Right lobe of liver (tissue), 6 donors: ENCODE results near the gene C3orf20. TPM values are rescaled to one million over a fixed set of nuclear protein-coding genes. Genes with fewer than 3 reads are reported as not detected.
A peak's percentile ranks its signal among the peaks of the same experiment; 100 is the strongest.

Experiments used
- ATAC-seq, 4 donors: fragments of 200-7000 bp; cut with Tn5 transposase; one replicate each; pipeline ENCODE4 v1.9.1; 2020; ENCODE audit warnings: mild to moderate bottlenecking in 4 of 4, moderate library complexity in 4 of 4
- DNase-seq, 3 donors: peaks; one replicate each; pipeline ENCODE4 v3.0.0-alpha.2; 2020
- H3K27ac ChIP-seq, 3 donors: fragments of 200-600 bp; one replicate each; pipeline ENCODE4 v1.8.0; 2022
- H3K27me3 ChIP-seq, 2 donors: fragments of 200-600 bp; one replicate each; pipeline ENCODE4 v1.8.0; 2022
- H3K36me3 ChIP-seq, 4 donors: fragments of 200-600 bp; sonication (generic) in 1 of 4; one replicate each; pipeline versions ENCODE4 v1.5.1 to v1.8.0; 2017 to 2022; ENCODE audit warnings: control low read depth in 1 of 4
- H3K4me1 ChIP-seq, 4 donors: fragments of 200-600 bp; sonication (generic) in 1 of 4; one replicate each; pipeline versions ENCODE4 v1.5.1 to v1.8.0; 2017 to 2022; ENCODE audit warnings: control low read depth in 1 of 4
- H3K4me3 ChIP-seq, 3 donors: fragments of 200-600 bp; one replicate each; pipeline ENCODE4 v1.8.0; 2022
- H3K9me3 ChIP-seq, 4 donors: fragments of 200-600 bp; sonication (generic) in 1 of 4; one replicate each; pipeline versions ENCODE4 v1.5.1 to v1.8.0; 2017 to 2022; ENCODE audit warnings: control low read depth in 1 of 4
- POLR2A ChIP-seq: fragments of 450-650 bp; IDR thresholded peaks from one replicate; pipeline ENCODE4 v1.6.1; 2017; ENCODE audit warnings: antibody characterized with exemption, mild to moderate bottlenecking
- whole genome bisulfite sequencing: methylation state at CpG from one replicate; pipeline ENCODE4 v1.1.6; 2018; ENCODE audit warnings: low coverage, low lambda C conversion rate; ENCODE audit not compliant: insufficient coverage; ENCODE audit errors: missing lambda C conversion rate; 5-methylcytosine and 5-hydroxymethylcytosine counted together
- intact Hi-C, 2 donors: fragments of 100-400 bp; cut with DNase I; formaldehyde crosslinking; loops; one replicate each; pipeline versions ENCODE4 v1.11.2 to v1.14.1; 2022
- total RNA-seq, 6 experiments: library from RNA; depleted of rRNA in 2 of 6; stranded (reverse); fragments of >200 nt in 2 of 6; fragmentation: NEBNext Ultra II Directional in 3 of 6; extraction: Animal tissue kit (Norgen Biotek cat#: 25700) in 3 of 6; gene quantifications; one replicate each; pipeline versions ENCODE4 v1.1.0 to v1.2.4, GENCODE V29; 2016 to 2023
- TF ChIP-seq, protein P1 (sequence below), 4 donors: fragments of 200-600 bp in 3 of 4; fragments of 450-650 bp in 1 of 4; IDR thresholded peaks; one replicate each; pipeline versions ENCODE4 v1.5.1 to v1.8.0; 2016 to 2022; ENCODE audit warnings: antibody characterized with exemption in 4 of 4, mild to moderate bottlenecking in 2 of 4
- donor health status: DM: no; HTN: yes; CAD: no.
- donor health status: DM: no; HTN: no; CAD: no.
- donor health status: DM: no; HTN: no; CAD: no.
- donor health status: DM: no; HTN: yes; CAD: no.
- donor health status: DM: no; HTN: yes; CAD: no.

The C3orf20 gene
- total RNA-seq, 6 experiments from 2014 or later = 0.09 to 0.11 TPM; not detected in 4

DNA sequence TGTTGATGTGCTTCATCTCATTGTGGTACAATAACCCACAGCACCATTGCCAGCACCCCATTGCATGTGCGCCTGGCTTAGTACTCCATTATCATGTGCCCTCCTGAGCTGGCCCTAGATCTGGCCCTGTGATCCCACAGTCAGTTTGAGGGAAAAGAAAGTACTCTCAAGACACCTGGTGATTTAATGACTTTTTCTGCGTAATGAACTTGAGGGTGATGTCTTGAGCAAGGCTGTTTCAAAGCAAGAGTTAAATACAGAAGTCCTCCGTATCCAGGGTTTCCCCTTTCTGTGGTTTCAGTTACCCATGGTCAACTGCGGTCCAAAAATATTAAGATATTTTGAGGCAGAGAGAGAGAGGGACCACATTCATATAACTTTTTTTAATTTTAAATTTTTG lies 16.3 kb downstream of the C3orf20 start:
- intact Hi-C loops = no loop called here
- Histone ChIP-seq H3K4me3 (no peak overlapping the region), H3K27me3 (no peaks in the 10 kb centered on the region), H3K9me3 (no peaks in the 10 kb centered on the region), H3K36me3 (no peaks in the 10 kb centered on the region), H3K27ac (no peak overlapping the region), H3K4me1 (no peaks in the 10 kb centered on the region)
- DNase-seq (no peak), ATAC-seq (no peak)
- WGBS = 75% methylated on average over 4 of the region's 4 CpGs
- TF ChIP-seq, protein P1, sequence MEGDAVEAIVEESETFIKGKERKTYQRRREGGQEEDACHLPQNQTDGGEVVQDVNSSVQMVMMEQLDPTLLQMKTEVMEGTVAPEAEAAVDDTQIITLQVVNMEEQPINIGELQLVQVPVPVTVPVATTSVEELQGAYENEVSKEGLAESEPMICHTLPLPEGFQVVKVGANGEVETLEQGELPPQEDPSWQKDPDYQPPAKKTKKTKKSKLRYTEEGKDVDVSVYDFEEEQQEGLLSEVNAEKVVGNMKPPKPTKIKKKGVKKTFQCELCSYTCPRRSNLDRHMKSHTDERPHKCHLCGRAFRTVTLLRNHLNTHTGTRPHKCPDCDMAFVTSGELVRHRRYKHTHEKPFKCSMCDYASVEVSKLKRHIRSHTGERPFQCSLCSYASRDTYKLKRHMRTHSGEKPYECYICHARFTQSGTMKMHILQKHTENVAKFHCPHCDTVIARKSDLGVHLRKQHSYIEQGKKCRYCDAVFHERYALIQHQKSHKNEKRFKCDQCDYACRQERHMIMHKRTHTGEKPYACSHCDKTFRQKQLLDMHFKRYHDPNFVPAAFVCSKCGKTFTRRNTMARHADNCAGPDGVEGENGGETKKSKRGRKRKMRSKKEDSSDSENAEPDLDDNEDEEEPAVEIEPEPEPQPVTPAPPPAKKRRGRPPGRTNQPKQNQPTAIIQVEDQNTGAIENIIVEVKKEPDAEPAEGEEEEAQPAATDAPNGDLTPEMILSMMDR (IDR thresholded peaks at IDR 0.05) = no peak
- no peak for TF ChIP-seq POLR2A

DNA sequence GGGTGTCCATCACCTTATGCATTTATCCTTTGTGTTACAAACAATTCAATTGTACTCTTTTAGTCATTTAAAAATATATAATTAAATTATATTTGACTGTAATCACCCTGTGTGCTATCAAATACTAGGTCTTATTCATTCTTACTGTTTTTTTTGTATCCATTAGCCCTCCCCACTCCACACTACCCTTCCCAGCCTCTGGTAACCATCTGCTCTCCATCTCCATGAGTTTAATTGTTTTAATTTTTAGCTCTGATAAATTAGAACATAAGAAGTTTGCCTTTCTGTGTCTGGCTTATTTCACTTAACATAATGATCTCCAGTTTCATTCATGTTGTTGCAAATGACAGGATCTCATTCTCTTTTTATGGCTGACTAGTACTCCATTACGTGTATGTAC lies 16.8 kb downstream of the C3orf20 start:
- no peak for TF ChIP-seq POLR2A
- TF ChIP-seq, protein P1 (IDR thresholded peaks at IDR 0.05) = no peak
- intact Hi-C loops = no loop called here
- Histone ChIP-seq H3K4me1 (no peaks in the 10 kb centered on the region), H3K27me3 (no peaks in the 10 kb centered on the region), H3K36me3 (no peaks in the 10 kb centered on the region), H3K27ac (no peak overlapping the region), H3K9me3 (no peaks in the 10 kb centered on the region), H3K4me3 (no peak overlapping the region)
- DNase-seq (no peak), ATAC-seq (no peak)
- WGBS = 100% methylated on average over 1 of the region's 1 CpG

DNA sequence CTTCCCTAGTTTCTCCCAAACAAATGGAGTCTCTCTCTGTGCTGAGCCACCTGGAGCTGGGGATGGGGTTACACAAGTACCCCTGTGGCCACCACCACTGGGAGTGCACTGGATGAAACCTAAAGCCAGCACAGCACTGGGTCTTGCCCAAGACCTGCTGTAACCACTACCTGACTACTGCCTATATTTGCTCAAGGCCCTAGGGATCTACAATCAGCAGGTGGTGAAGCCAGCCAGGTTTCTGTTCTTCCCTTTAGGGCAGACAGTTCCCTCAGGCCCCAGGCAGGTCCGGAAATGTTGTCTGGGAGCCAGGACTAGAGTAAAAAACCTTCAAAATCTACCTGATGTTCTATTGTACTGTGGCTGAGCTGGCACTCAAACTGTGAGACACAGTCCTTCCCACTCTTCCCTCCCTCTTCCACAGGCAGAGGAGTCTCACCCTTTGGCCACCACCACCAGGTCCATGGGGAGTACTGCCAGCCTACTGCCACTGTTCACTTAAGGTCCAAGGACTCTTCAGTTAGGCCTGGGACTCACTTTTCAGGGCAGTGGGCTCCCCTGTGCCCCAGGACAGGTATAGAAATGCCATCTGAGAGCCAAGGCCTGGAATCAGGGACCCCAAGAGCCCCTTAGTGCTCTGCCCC lies 23.8 kb downstream of the C3orf20 start:
- no CpG with 5 or more reads among the region's 1 CpG for WGBS
- Histone ChIP-seq H3K27me3 (no peaks in the 10 kb centered on the region), H3K9me3 (no peaks in the 10 kb centered on the region), H3K4me1 (peaks cover 0 to 4% (median 0%) of the 10 kb centered on the region in 4 donors), H3K36me3 (no peaks in the 10 kb centered on the region), H3K27ac (no peak overlapping the region), H3K4me3 (no peak overlapping the region)
- peak in 3 of 4 donors; percentile 77 to 94 (median 79) for ATAC-seq
- intact Hi-C loops = no loop called here
- peak in 1 of 3 donors; percentile 61 for DNase-seq
- no peak for TF ChIP-seq POLR2A
- TF ChIP-seq, protein P1 (IDR thresholded peaks at IDR 0.05) = no peak

DNA sequence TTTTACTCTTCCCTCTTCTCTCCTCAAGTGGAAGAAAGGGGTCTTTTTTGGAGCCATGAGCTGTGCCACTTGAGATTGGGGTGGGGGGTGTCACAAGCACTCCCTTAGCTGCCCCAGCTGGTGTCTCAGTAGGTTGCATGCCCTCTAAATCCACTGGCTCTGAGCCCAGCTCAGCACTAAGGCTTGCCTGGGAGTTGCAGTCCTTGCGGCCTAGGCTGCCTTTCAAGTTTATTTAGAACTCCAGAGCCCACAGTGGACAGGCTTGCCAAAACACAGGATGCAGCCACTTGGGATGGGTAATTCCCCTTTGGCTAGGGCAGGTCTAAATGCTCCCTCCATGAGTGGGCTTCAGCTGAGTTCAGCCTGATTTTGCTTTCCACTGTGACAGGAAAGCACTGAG lies 24.7 kb downstream of the C3orf20 start:
- Histone ChIP-seq H3K27me3 (no peaks in the 10 kb centered on the region), H3K4me1 (peaks cover 0 to 4% (median 0%) of the 10 kb centered on the region in 4 donors), H3K9me3 (no peaks in the 10 kb centered on the region), H3K27ac (no peak overlapping the region), H3K4me3 (no peak overlapping the region), H3K36me3 (no peaks in the 10 kb centered on the region)
- WGBS = no CpG with 5 or more reads among the region's 1 CpG
- no peak for TF ChIP-seq POLR2A
- TF ChIP-seq, protein P1 (IDR thresholded peaks at IDR 0.05) = no peak
- DNase-seq (no peak), ATAC-seq (peak in 1 of 4 donors; percentile 57)
- intact Hi-C loops = no loop called here
